Activated naive CD8-positive, alpha-beta T cell treated with anti-CD3 and anti-CD28 coated beads, Interleukin-2, amount 50 U/mL, for 24 hours (primary cell): ENCODE measurements around the gene WDSUB1.

Experiments
- ATAC-seq: fragments of 150-1000 bp; cut with Tn5 transposase; one replicate; pipeline ENCODE4 v1.10.0; 2021
- DNase-seq: peaks from one replicate; pipeline ENCODE4 v3.0.0; 2021
- H3K27ac Mint-ChIP-seq: one replicate; pipeline ENCODE4 v1.8.0; 2021; ENCODE audit warnings: mild to moderate bottlenecking, mixed read lengths
- H3K27me3 Mint-ChIP-seq: one replicate; pipeline ENCODE4 v1.8.0; 2021; ENCODE audit warnings: mixed read lengths
- H3K36me3 Mint-ChIP-seq: one replicate; pipeline ENCODE4 v1.8.0; 2021; ENCODE audit warnings: low read depth, mixed read lengths
- H3K4me1 Mint-ChIP-seq: one replicate; pipeline ENCODE4 v1.8.0; 2021; ENCODE audit warnings: mixed read lengths
- H3K4me3 Mint-ChIP-seq: one replicate; pipeline ENCODE4 v1.8.0; 2021; ENCODE audit warnings: mild to moderate bottlenecking, moderate library complexity, mixed read lengths
- H3K9me3 Mint-ChIP-seq: one replicate; pipeline ENCODE4 v1.8.0; 2021; ENCODE audit warnings: mixed read lengths

The WDSUB1 gene

GRCh38 chr2:159246325-159246988, 40.0 kb downstream of the WDSUB1 start:
- ATAC-seq: no peak
- H3K27me3 Mint-ChIP-seq: no peaks in the 10 kb centered on the region
- peaks cover 25% of the 10 kb centered on the region for H3K36me3 Mint-ChIP-seq
- H3K27ac Mint-ChIP-seq: no peak overlapping the region
- H3K4me3 Mint-ChIP-seq: no peak overlapping the region
- H3K9me3 Mint-ChIP-seq: peaks cover 4% of the 10 kb centered on the region
- peaks cover 9% of the 10 kb centered on the region for H3K4me1 Mint-ChIP-seq
- no peak for DNase-seq

GRCh38 chr2:159243529-159243928, 43.0 kb downstream of the WDSUB1 start:
- peaks cover 4% of the 10 kb centered on the region for H3K9me3 Mint-ChIP-seq
- no peaks in the 10 kb centered on the region for H3K27me3 Mint-ChIP-seq
- no peaks in the 10 kb centered on the region for H3K4me1 Mint-ChIP-seq
- ATAC-seq: no peak
- peaks cover 35% of the 10 kb centered on the region for H3K36me3 Mint-ChIP-seq
- DNase-seq: no peak
- H3K27ac Mint-ChIP-seq: no peak overlapping the region
- no peak overlapping the region for H3K4me3 Mint-ChIP-seq

GRCh38 chr2:159234868-159235267, 51.6 kb downstream of the WDSUB1 start:
- H3K36me3 Mint-ChIP-seq: peaks cover 11% of the 10 kb centered on the region
- ATAC-seq (no peak), DNase-seq (no peak)
- H3K27me3 Mint-ChIP-seq: no peaks in the 10 kb centered on the region
- H3K4me3 Mint-ChIP-seq: no peak overlapping the region
- H3K4me1 Mint-ChIP-seq: no peaks in the 10 kb centered on the region
- H3K27ac Mint-ChIP-seq: no peak overlapping the region
- H3K9me3 Mint-ChIP-seq: no peaks in the 10 kb centered on the region

GRCh38 chr2:159232456-159233170, 53.9 kb downstream of the WDSUB1 start:
- H3K36me3 Mint-ChIP-seq: peaks cover 4% of the 10 kb centered on the region
- H3K27ac Mint-ChIP-seq: no peak overlapping the region
- ATAC-seq: no peak
- H3K27me3 Mint-ChIP-seq: no peaks in the 10 kb centered on the region
- peaks cover 13% of the 10 kb centered on the region for H3K4me1 Mint-ChIP-seq
- no peak for DNase-seq
- H3K9me3 Mint-ChIP-seq: no peaks in the 10 kb centered on the region
- no peak overlapping the region for H3K4me3 Mint-ChIP-seq

- DNase-seq (no peak), ATAC-seq (no peak)
- Mint-ChIP-seq H3K4me3 (no peak overlapping the region), H3K27ac (no peak overlapping the region), H3K36me3 (no peaks in the 10 kb centered on the region), H3K9me3 (no peaks in the 10 kb centered on the region), H3K4me1 (peaks cover 31% of the 10 kb centered on the region), H3K27me3 (no peaks in the 10 kb centered on the region)
Observed at GRCh38 chr2:159230145-159230877, 56.2 kb downstream of the WDSUB1 start.

GRCh38 chr2:159229476-159230144, 56.9 kb downstream of the WDSUB1 start:
- Mint-ChIP-seq H3K4me1 (peaks cover 34% of the 10 kb centered on the region), H3K9me3 (no peaks in the 10 kb centered on the region), H3K27ac (no peak overlapping the region), H3K36me3 (no peaks in the 10 kb centered on the region), H3K4me3 (no peak overlapping the region), H3K27me3 (no peaks in the 10 kb centered on the region)
- DNase-seq (no peak), ATAC-seq (no peak)

- Mint-ChIP-seq H3K36me3 (no peaks in the 10 kb centered on the region), H3K27ac (no peak overlapping the region), H3K4me3 (no peak overlapping the region), H3K4me1 (peaks cover 38% of the 10 kb centered on the region), H3K9me3 (no peaks in the 10 kb centered on the region), H3K27me3 (no peaks in the 10 kb centered on the region)
- no peak for DNase-seq
- no peak for ATAC-seq
Observed at GRCh38 chr2:159228081-159228581, 58.4 kb downstream of the WDSUB1 start.

- Mint-ChIP-seq H3K9me3 (no peaks in the 10 kb centered on the region), H3K27ac (no peak overlapping the region), H3K4me1 (peaks cover 38% of the 10 kb centered on the region), H3K36me3 (no peaks in the 10 kb centered on the region), H3K4me3 (no peak overlapping the region), H3K27me3 (no peaks in the 10 kb centered on the region)
- DNase-seq (no peak), ATAC-seq (no peak)
Observed at GRCh38 chr2:159227467-159227866, 59.0 kb downstream of the WDSUB1 start.

GRCh38 chr2:159226608-159227385, 59.7 kb downstream of the WDSUB1 start:
- Mint-ChIP-seq H3K4me3 (no peak overlapping the region), H3K36me3 (no peaks in the 10 kb centered on the region), H3K4me1 (peaks cover 38% of the 10 kb centered on the region), H3K9me3 (no peaks in the 10 kb centered on the region), H3K27me3 (no peaks in the 10 kb centered on the region), H3K27ac (no peak overlapping the region)
- ATAC-seq (no peak), DNase-seq (no peak)

GRCh38 chr2:159226059-159226461, 60.4 kb downstream of the WDSUB1 start:
- Mint-ChIP-seq H3K36me3 (no peaks in the 10 kb centered on the region), H3K4me1 (peaks cover 38% of the 10 kb centered on the region), H3K4me3 (no peak overlapping the region), H3K27me3 (no peaks in the 10 kb centered on the region), H3K9me3 (no peaks in the 10 kb centered on the region), H3K27ac (peak overlapping the region; percentile 47)
- ATAC-seq (peak; percentile 86), DNase-seq (peak; percentile 12)

- Mint-ChIP-seq H3K27me3 (no peaks in the 10 kb centered on the region), H3K9me3 (no peaks in the 10 kb centered on the region), H3K4me1 (peaks cover 38% of the 10 kb centered on the region), H3K4me3 (no peak overlapping the region), H3K36me3 (no peaks in the 10 kb centered on the region), H3K27ac (no peak overlapping the region)
- ATAC-seq (no peak), DNase-seq (no peak)
Observed at GRCh38 chr2:159225025-159226016, 61.2 kb downstream of the WDSUB1 start.

GRCh38 chr2:159224061-159224813, 62.3 kb downstream of the WDSUB1 start:
- Mint-ChIP-seq H3K27ac (no peak overlapping the region), H3K9me3 (no peaks in the 10 kb centered on the region), H3K4me3 (no peak overlapping the region), H3K4me1 (peaks cover 38% of the 10 kb centered on the region), H3K27me3 (no peaks in the 10 kb centered on the region), H3K36me3 (no peaks in the 10 kb centered on the region)
- no peak for ATAC-seq
- no peak for DNase-seq
